ENCODE data around the gene BLM. TPM values are rescaled to one million over a fixed set of nuclear protein-coding genes. Genes with fewer than 3 reads are reported as not detected.

Gene BLM
- total RNA-seq, 1 experiment from 2014 or later, result 40.0 TPM

DNA sequence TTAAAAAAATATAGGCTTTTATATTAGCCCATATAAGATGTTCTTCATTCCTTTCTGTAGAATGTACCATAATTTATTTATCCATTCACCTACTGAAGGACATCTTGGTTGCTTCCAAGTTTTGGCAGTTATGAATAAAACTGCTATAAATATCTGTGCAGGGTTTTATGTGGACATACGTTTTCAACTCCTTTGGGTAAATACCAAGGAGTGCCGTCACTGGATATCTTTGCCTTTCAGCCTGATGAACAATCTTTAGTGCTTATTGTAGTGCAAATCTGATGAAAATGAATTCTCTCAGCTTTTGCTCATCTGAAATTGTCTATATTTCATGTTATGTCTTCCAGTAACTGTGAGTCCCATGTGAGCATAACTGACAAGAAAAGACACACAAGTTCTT, 26.6 kb upstream of the BLM start:
- Histone ChIP-seq H3K4me3 (ENCODE audit: low read depth, low read length, poor library complexity, severe bottlenecking) (no peak overlapping the region), H3K27me3 (replicated peaks; ENCODE audit: insufficient read depth, low read depth, low read length, poor library complexity) (no peaks in the 10 kb centered on the region), H3K36me3 (ENCODE audit: insufficient read depth, low read length, poor library complexity, severe bottlenecking) (no peaks in the 10 kb centered on the region), H3K4me1 (ENCODE audit: insufficient read depth, low read length, poor library complexity, severe bottlenecking) (peaks cover 16% of the 10 kb centered on the region), H3K27ac (ENCODE audit: low read depth, low read length, poor library complexity, severe bottlenecking) (no peak overlapping the region), H3K9me3 (ENCODE audit: low read depth, low read length, poor library complexity, severe bottlenecking) (peaks cover 8% of the 10 kb centered on the region)
- TF ChIP-seq, protein P1, sequence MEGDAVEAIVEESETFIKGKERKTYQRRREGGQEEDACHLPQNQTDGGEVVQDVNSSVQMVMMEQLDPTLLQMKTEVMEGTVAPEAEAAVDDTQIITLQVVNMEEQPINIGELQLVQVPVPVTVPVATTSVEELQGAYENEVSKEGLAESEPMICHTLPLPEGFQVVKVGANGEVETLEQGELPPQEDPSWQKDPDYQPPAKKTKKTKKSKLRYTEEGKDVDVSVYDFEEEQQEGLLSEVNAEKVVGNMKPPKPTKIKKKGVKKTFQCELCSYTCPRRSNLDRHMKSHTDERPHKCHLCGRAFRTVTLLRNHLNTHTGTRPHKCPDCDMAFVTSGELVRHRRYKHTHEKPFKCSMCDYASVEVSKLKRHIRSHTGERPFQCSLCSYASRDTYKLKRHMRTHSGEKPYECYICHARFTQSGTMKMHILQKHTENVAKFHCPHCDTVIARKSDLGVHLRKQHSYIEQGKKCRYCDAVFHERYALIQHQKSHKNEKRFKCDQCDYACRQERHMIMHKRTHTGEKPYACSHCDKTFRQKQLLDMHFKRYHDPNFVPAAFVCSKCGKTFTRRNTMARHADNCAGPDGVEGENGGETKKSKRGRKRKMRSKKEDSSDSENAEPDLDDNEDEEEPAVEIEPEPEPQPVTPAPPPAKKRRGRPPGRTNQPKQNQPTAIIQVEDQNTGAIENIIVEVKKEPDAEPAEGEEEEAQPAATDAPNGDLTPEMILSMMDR (conservative IDR thresholded peaks at IDR 0.05; ENCODE audit: low read depth, low read length), result no peak
- TF ChIP-seq EZH2 (IDR thresholded peaks at IDR 0.05; ENCODE audit: borderline replicate concordance, low read depth, low read length, poor library complexity, severe bottlenecking), result no peak
- no peak for DNase-seq (ENCODE audit: low spot score)
- intact Hi-C loops (cut with micrococcal nuclease; ENCODE audit: unreplicated experiment), result no loop called here
- POLR2A ChIA-PET (ENCODE audit: low non-redundant PET), result no interaction called here
- CTCF ChIA-PET, result interaction anchor here (1.2 kb wide), 1 partner anchor 43 kb away, joined by 5 read pairs; no protein-coding TSS in a partner anchor
- BruUV-seq (replicated peaks), result no TSS peak

DNA sequence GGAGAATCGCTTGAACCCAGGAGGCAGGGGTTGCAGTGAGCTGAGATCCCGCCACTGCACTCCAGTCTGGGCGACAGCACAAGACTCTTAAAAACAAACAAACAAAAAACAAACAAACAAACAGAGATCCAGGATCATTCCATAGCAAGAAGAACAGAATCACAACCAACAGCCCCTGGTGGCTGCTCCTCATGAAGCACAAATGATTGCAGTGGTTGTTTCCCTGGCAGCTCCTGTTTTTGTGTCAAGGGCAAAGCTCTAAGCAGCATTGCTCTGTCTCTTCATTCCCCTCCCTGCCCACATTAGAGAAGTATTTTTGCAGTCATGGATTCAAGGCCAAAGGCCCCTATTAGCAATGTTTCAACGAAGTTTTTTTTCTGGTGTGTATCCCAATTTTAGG, 25.8 kb upstream of the BLM start:
- no TSS peak for BruUV-seq (replicated peaks)
- CTCF ChIA-PET, result interaction anchor here (0.6 to 1.2 kb wide), 3 partner anchors 10 to 398 kb away, joined by 3 to 5 read pairs (median 4); no protein-coding TSS in a partner anchor
- Histone ChIP-seq H3K36me3 (ENCODE audit: insufficient read depth, low read length, poor library complexity, severe bottlenecking) (no peaks in the 10 kb centered on the region), H3K4me1 (ENCODE audit: insufficient read depth, low read length, poor library complexity, severe bottlenecking) (peaks cover 9% of the 10 kb centered on the region), H3K9me3 (ENCODE audit: low read depth, low read length, poor library complexity, severe bottlenecking) (peaks cover 8% of the 10 kb centered on the region), H3K4me3 (ENCODE audit: low read depth, low read length, poor library complexity, severe bottlenecking) (no peak overlapping the region), H3K27ac (ENCODE audit: low read depth, low read length, poor library complexity, severe bottlenecking) (no peak overlapping the region), H3K27me3 (replicated peaks; ENCODE audit: insufficient read depth, low read depth, low read length, poor library complexity) (no peaks in the 10 kb centered on the region)
- no peak for DNase-seq (ENCODE audit: low spot score)
- intact Hi-C loops (cut with micrococcal nuclease; ENCODE audit: unreplicated experiment), result no loop called here
- no peak for TF ChIP-seq EZH2 (IDR thresholded peaks at IDR 0.05; ENCODE audit: borderline replicate concordance, low read depth, low read length, poor library complexity, severe bottlenecking)
- TF ChIP-seq, protein P1 (conservative IDR thresholded peaks at IDR 0.05; ENCODE audit: low read depth, low read length), result 0 out of 2 replicates have a peak, but pooled peaks have one; percentile 22
- POLR2A ChIA-PET (ENCODE audit: low non-redundant PET), result no interaction called here

DNA sequence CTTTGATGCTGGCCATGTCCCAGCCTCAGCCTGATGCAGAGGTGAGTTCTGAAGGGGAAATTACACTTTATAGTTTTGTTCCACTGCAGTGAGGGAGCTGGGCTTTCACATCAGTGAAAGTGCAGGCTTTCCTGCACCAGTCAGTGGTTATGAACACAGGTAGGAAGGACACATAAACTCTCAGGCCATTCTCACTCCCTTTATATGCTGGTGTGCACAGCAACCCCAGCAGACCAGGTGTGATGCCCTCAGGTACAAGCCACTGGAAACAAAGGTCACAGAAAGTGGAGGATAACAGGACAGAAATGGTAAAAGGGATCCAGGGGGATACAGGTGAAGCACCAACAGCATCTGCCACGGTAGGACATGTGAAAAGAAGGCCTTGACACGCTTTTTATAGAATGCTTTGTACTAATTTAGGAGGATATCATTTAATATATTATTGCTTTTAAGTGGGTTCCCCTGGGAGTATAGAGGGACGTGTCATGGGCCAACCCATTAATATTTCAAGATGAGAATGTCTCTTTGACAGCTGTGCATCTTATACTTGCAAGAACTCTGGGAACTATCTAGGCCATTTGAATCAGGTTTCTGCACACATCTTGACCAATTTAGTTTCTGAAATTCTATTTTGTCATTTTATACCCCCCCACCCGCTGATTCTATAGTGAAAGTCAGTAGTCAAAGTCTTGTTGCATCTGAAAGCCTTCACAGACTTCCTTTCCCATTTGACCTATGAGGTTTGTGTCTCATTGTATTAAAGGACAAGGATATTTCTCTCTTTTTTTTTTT, 25.0 kb upstream of the BLM start:
- Histone ChIP-seq H3K27ac (ENCODE audit: low read depth, low read length, poor library complexity, severe bottlenecking) (no peak overlapping the region), H3K4me3 (ENCODE audit: low read depth, low read length, poor library complexity, severe bottlenecking) (no peak overlapping the region), H3K9me3 (ENCODE audit: low read depth, low read length, poor library complexity, severe bottlenecking) (peaks cover 8% of the 10 kb centered on the region), H3K36me3 (ENCODE audit: insufficient read depth, low read length, poor library complexity, severe bottlenecking) (no peaks in the 10 kb centered on the region), H3K27me3 (replicated peaks; ENCODE audit: insufficient read depth, low read depth, low read length, poor library complexity) (no peaks in the 10 kb centered on the region), H3K4me1 (ENCODE audit: insufficient read depth, low read length, poor library complexity, severe bottlenecking) (peaks cover 3% of the 10 kb centered on the region)
- TF ChIP-seq, protein P1 (conservative IDR thresholded peaks at IDR 0.05; ENCODE audit: low read depth, low read length), result no peak
- TF ChIP-seq EZH2 (IDR thresholded peaks at IDR 0.05; ENCODE audit: borderline replicate concordance, low read depth, low read length, poor library complexity, severe bottlenecking), result no peak
- ChIA-PET CTCF (interaction anchor here (1.0 to 1.2 kb wide), 2 partner anchors 11 to 44 kb away, joined by 4 to 5 read pairs; no protein-coding TSS in a partner anchor), POLR2A (ENCODE audit: low non-redundant PET) (no interaction called here)
- no peak for DNase-seq (ENCODE audit: low spot score)
- intact Hi-C loops (cut with micrococcal nuclease; ENCODE audit: unreplicated experiment), result loop anchor here (2.0 kb wide), 2 partner anchors 43 to 371 kb away; no protein-coding TSS in a partner anchor
- BruUV-seq (replicated peaks), result no TSS peak
